HG03575 (cell line): ENCODE data around the gene OR4B1.
"Not testable (repeated sequence)": the region's sequence is repeated elsewhere in the genome, so short reads cannot be mapped to it uniquely, and the experiment has no call there.

ENCODE experiments used
- ATAC-seq: cut with Tn5 transposase; IDR thresholded peaks from one replicate; pipeline ENCODE4 v1.9.1; 2021; ENCODE audit not compliant: unreplicated experiment, insufficient number of reproducible peaks, low FRiP score; ENCODE audit errors: extremely low read depth

OR4B1 gene, protein sequence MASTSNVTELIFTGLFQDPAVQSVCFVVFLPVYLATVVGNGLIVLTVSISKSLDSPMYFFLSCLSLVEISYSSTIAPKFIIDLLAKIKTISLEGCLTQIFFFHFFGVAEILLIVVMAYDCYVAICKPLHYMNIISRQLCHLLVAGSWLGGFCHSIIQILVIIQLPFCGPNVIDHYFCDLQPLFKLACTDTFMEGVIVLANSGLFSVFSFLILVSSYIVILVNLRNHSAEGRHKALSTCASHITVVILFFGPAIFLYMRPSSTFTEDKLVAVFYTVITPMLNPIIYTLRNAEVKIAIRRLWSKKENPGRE

GRCh38 chr11:48216510-48216909, at the start of gene OR4B1:
Gene OR4B1, plus strand, starts transcription at chr11:48216810. Its CDS starts 0 bp downstream, at chr11:48216810.
- ATAC-seq: no peak

DNA sequence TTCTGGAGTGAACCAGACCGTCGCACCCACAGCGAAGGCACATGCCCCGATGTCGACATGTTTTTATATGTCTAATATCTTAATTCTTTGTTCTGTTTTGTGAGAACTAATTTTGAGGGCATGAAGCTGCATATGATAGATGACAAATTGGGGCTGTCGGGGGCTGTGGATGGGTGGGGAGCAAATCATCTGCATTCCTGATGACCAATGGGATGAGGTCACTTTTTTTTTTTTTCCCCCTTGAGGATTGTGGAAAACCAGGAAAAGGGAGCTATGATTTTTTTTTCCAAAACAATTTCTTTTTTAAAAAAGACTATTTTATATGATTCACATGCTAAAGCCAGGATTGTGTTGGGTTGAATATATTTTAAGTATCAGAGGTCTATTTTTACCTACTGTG, 49.2 kb upstream of the OR4B1 start:
- ATAC-seq: no peak

GRCh38 chr11:48168815-48169214, 47.8 kb upstream of the OR4B1 start:
- no peak for ATAC-seq

GRCh38 chr11:48169259-48169658, 47.4 kb upstream of the OR4B1 start:
- no peak for ATAC-seq

- ATAC-seq: no peak
These were observed 46.9 kb upstream of the OR4B1 start for GRCh38 chr11:48169717-48170116.

DNA sequence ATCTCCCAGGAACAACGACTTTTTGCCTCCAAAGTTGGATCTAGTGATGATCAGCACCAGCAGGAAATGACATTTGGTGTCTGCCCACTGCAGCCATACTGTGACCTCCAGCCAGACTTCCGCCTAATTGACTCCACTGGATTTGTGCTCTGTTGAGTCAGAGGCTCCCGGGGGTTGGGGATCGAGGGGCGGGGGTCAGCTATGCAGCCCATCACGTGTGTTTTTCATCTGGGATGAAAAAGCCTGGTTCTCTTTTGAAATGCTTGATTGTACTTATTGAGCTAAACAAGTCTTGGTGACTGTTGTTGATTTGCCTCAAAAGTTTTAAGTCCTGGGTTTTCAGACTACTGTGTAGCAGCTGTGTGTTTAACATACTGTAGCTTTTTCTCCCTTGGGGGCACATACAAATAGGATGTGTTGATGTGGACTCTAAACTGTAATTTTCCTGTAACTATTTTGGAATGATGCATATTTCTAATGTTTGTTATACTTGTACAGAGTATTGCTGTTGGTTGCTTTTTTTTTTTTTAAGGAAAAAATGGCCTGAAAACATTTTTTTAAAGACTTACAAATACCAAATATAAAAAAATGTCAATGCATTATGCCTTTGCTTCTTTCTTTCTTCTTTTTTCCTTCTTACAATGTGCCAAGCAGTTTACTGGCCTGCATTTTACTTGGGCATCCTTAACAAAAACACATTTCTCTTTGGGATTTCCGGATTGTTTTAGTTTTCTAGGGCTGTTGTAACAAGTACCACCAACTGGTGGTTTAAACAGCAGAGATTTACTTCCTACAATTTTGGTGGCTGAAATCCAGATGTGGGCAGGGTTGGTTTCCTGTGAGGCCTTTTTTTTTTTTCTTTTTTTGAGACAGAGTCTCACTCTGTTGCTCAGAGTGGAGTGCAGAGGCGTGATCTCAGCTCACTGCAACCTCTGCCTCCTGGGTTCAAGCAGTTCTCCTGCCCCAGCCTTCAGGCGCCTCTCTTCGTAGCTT, 46.1 kb upstream of the OR4B1 start:
- ATAC-seq: no peak

DNA sequence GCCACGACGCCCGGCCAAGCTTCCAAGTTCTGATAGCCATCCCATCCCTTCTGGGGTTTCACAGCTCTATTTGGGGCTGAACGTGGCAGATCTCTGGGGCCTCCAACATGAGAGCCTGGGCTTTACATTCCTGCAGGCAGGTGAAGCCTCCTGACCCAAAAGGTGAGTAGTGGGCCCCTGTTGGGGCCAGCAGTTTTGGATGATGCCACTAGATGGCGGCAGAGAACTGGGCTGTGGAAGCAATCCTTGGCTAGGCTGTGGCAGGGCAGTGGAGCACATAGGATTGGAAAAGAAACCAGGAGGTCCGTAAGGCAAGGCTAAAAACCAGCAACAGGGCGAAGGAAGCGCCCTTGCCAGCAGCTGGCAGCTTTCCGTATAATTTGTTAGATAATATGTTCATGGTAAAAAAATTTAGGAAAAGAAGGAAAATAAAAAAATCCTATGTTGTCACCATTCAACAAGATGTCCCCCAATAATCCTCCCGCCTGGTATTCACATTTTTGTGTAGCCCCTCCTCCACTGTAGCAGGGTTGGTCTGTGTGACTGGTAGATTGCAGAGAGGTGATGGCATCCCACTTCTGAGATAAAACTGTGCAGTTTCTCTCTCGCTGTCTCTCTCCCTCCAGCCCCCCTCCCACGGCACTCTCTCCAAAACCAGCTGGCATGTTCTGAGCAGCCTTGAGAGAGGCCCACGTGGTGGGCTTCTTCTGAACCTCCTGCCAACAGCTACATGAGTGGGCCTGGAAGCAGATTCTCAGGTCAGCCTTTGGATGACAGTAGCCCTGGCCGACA, 43.6 kb upstream of the OR4B1 start:
- ATAC-seq: no peak

DNA sequence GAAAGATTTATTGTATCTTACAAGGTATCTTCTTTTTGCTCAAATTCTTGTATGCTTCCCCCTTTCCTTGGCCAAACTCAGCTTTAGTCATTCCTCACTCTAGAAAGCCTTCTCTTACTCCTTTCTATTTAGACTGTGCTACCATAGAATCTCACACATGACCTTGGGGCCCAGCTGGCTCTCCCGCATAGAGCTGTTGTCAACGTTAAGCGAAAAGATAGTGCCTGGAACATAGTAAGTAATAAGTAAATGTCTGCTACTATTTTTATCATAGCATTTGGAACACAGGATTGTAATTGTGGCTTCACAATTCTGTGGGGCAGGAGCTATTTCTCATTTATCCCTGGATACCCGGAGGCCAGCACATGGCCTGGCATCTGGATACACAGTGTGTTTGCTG, 38.9 kb upstream of the OR4B1 start:
- ATAC-seq: no peak

GRCh38 chr11:48180627-48181026, 36.0 kb upstream of the OR4B1 start:
- no peak for ATAC-seq

GRCh38 chr11:48182860-48183526, 33.6 kb upstream of the OR4B1 start:
- no peak for ATAC-seq

DNA sequence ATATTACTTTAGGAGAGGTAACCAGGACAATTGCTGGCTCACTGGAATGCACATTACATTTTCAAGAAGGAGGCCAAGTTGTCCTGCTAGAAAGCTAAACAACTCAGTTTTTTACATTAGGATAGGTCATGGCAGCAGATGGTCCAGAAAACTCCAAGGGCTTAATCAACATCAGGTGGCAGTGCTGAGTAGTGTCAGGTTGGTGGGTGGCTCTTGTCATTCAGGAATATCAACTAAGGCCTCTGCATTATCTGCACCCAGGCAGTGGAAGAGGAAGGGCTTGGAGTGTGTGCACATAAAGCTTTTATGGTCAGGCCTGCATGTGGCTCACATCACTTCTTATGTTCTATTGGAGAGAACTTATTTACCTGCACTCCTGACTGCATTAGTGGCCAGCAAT, 32.2 kb upstream of the OR4B1 start:
- ATAC-seq: no peak

GRCh38 chr11:48190906-48191654, 25.5 kb upstream of the OR4B1 start:
- ATAC-seq: not testable (repeated sequence)

DNA sequence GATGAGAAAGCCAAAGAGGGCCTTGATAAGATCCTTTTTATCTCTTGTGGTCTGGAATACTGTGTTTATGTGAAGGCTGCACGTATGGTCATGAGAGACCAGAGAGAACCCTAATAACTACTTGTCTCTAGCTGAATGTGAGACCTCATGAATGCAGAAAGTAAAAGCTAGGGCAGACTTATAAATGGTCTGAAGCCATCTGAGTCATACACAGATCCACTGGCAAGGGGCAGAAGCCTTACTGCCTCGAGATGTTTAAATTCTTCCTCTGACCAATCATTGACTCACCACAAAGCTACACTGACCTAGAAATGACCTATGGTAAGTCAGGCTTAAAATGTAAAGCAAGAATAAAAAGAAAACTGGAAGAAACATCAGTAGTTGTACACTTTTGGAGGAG, 22.7 kb upstream of the OR4B1 start:
- no peak for ATAC-seq

DNA sequence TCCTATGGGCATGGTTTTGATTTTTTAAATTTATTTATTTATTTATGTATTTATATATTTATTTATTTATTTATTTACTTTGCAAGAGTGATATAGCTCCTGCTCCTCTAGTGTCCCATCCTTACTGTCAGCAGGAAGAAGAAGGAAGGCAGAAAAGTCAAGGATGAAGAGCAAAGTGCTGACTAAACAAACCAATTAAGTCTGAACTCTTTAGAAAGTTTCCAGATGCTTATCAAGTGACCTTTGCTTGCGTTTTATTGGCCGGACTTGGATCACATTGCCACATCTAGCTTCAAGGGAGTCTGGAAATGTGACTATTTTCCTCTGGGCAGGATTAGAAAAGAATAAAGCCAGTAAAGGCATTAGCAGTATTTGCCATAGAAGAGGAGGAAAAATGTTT, 8.7 kb upstream of the OR4B1 start:
- no peak for ATAC-seq

GRCh38 chr11:48210052-48210451, 6.6 kb upstream of the OR4B1 start:
- no peak for ATAC-seq

DNA sequence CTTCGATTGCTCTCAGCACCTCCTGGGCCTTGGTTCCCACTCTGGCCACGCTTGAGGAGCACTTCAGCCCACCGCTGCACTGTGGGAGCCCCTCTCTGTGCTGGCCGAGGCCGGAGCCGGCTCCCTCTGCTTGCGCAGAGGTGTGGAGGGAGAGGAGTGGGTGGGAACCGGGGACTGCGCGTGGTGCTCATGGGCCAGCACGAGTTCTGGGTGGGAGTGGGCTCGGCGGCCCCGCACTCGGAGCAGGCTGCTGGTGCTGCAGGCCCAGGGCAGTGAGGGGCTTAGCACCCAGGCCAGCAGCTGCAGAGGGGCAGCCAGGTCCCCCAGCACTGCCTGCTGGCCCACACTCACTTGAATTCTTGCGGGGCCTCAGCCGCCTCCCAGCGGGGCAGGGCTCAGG, 12.2 kb downstream of the OR4B1 start:
- no peak for ATAC-seq

- ATAC-seq: not testable (repeated sequence)
These were observed 13.4 kb downstream of the OR4B1 start for GRCh38 chr11:48230057-48230456.

DNA sequence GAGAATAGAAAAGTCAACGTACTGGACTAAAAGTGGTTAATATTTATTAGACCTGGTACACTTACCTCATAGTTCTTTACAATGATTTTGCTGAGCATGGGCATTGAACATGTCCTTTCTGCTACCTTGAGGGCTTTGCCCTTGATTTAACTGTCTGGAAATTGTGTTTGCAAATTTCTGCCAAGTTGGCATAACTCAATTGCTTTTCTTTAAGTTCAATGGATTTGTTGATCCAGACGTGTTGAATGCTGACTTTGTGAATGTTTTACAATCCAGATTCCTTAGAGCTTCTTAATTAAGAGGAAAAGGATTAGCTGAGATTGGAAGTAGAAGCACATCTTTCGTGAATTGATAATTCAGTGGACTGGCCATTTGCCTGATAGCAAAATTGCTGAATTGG, 21.1 kb downstream of the OR4B1 start:
- no peak for ATAC-seq
